IMR-90 (cell line): Measurements from ENCODE around the gene PRR29. TPM values are rescaled to one million over a fixed set of nuclear protein-coding genes. Genes with fewer than 3 reads are reported as not detected.
A peak's percentile ranks its signal among the peaks of the same experiment; 100 is the strongest.
"Not testable (repeated sequence)": the region's sequence is repeated elsewhere in the genome, so short reads cannot be mapped to it uniquely, and the experiment has no call there.

ENCODE experiments used
- ATAC-seq: fragments of 200-7000 bp; cut with Tn5 transposase; 2 replicates; pipeline ENCODE4 v1.9.1; 2020; ENCODE audit warnings: low read depth, mild to moderate bottlenecking, moderate library complexity
- BruUV-seq: library from RNA; stranded (reverse); fragments of 400-500 nt; replicated peaks from 2 replicates; lab custom pipeline; 2021; lab: Mats Ljungman, UMichigan
- CTCF ChIA-PET: fragments of 300-600 bp; formaldehyde crosslinking; extraction: SDS; loops from one replicate; lab custom pipeline; 2021; ENCODE audit warnings: antibody characterized with exemption; lab: Yijun Ruan, JAX
- POLR2A ChIA-PET: fragments of 300-600 bp; sonication (Branson Sonifier 250); formaldehyde crosslinking; loops from one replicate; lab custom pipeline; 2022; ENCODE audit warnings: antibody characterized with exemption; ENCODE audit not compliant: unreplicated experiment; lab: Charles Lee
- DNase-seq: peaks from one replicate; pipeline ENCODE4 v3.0.0; 2013
- H2AFZ ChIP-seq: replicated peaks from 2 replicates; pipeline ENCODE3; 2013; ENCODE audit warnings: low read length, mild to moderate bottlenecking; ENCODE audit not compliant: poor library complexity
- H2AK5ac ChIP-seq: 2 replicates; pipeline ENCODE4 v1.6.1; 2013; ENCODE audit warnings: low read depth, low read length, inconsistent platforms
- H2AK9ac ChIP-seq: replicated peaks from 2 replicates; pipeline ENCODE3; 2013; ENCODE audit warnings: mild to moderate bottlenecking, low read depth, low read length, moderate library complexity; ENCODE audit not compliant: poor library complexity
- H2BK120ac ChIP-seq: 2 replicates; pipeline ENCODE4 v1.6.1; 2013; ENCODE audit warnings: low read depth, low read length, inconsistent platforms
- H2BK15ac ChIP-seq: 3 replicates; pipeline ENCODE4 v1.6.1; 2013; ENCODE audit warnings: low read depth, low read length, inconsistent platforms
- H2BK20ac ChIP-seq: 2 replicates; pipeline ENCODE4 v1.6.1; 2013; ENCODE audit warnings: low read depth, mild to moderate bottlenecking, inconsistent platforms, low read length, moderate library complexity
- H2BK5ac ChIP-seq: 2 replicates; pipeline ENCODE4 v1.6.1; 2013; ENCODE audit warnings: mild to moderate bottlenecking, low read depth, low read length, inconsistent platforms; ENCODE audit not compliant: poor library complexity, severe bottlenecking
- H3K14ac ChIP-seq: replicated peaks from 2 replicates; pipeline ENCODE4 v1.6.1; 2013; ENCODE audit warnings: low read depth, low read length, inconsistent platforms
- H3K18ac ChIP-seq: 2 replicates; pipeline ENCODE4 v1.6.1; 2013; ENCODE audit warnings: low read depth, low read length, control low read depth
- H3K23ac ChIP-seq: 2 replicates; pipeline ENCODE4 v1.6.1; 2013; ENCODE audit warnings: low read depth, low read length, inconsistent platforms
- H3K27ac ChIP-seq: 2 replicates; pipeline ENCODE4 v1.5.1; 2013; ENCODE audit warnings: mild to moderate bottlenecking, control low read depth, low read length; ENCODE audit not compliant: insufficient read depth
- H3K27me3 ChIP-seq: 2 replicates; pipeline ENCODE4 v1.6.1; 2013; ENCODE audit warnings: low read length; ENCODE audit not compliant: control insufficient read depth, insufficient read depth
- H3K36me3 ChIP-seq: 2 replicates; pipeline ENCODE4 v1.6.1; 2013; ENCODE audit warnings: low read length, mixed read lengths; ENCODE audit not compliant: control insufficient read depth, insufficient read depth
- H3K4ac ChIP-seq: 2 replicates; pipeline ENCODE4 v1.6.1; 2013; ENCODE audit warnings: low read depth, low read length, inconsistent platforms
- H3K4me1 ChIP-seq: 2 replicates; pipeline ENCODE4 v1.6.1; 2013; ENCODE audit warnings: low read length, mixed read lengths; ENCODE audit not compliant: control insufficient read depth, insufficient read depth
- H3K4me2 ChIP-seq: 2 replicates; pipeline ENCODE4 v1.6.1; 2013; ENCODE audit warnings: low read depth, mild to moderate bottlenecking, control low read depth, low read length, moderate library complexity
- H3K4me3 ChIP-seq: 2 replicates; pipeline ENCODE4 v1.5.1; 2013; ENCODE audit warnings: low read depth, mild to moderate bottlenecking, control low read depth, low read length, moderate library complexity; ENCODE audit not compliant: insufficient read depth
- H3K56ac ChIP-seq: 2 replicates; pipeline ENCODE4 v1.6.1; 2013; ENCODE audit warnings: low read length, inconsistent platforms; ENCODE audit not compliant: insufficient read depth; ENCODE audit errors: extremely low read depth
- H3K79me1 ChIP-seq, 2 experiments: 2 replicates each; pipeline ENCODE4 v1.6.1; 2013; ENCODE audit warnings: low read length in 2 of 2, inconsistent platforms in 1 of 2, low read depth in 1 of 2
- H3K9ac ChIP-seq: 2 replicates; pipeline ENCODE4 v1.6.1; 2013; ENCODE audit warnings: low read depth, low read length, control low read depth
- H3K9me1 ChIP-seq: 2 replicates; pipeline ENCODE4 v1.6.1; 2013; ENCODE audit warnings: low read length, inconsistent platforms; ENCODE audit not compliant: insufficient read depth
- H3K9me3 ChIP-seq: 2 replicates; pipeline ENCODE4 v1.6.1; 2013; ENCODE audit warnings: low read length; ENCODE audit not compliant: control insufficient read depth, insufficient read depth
- H4K20me1 ChIP-seq: 2 replicates; pipeline ENCODE4 v1.6.1; 2013; ENCODE audit warnings: low read length, inconsistent platforms; ENCODE audit not compliant: insufficient read depth
- H4K5ac ChIP-seq: 2 replicates; pipeline ENCODE4 v1.6.1; 2013; ENCODE audit warnings: mild to moderate bottlenecking, low read depth, low read length, control low read depth
- H4K8ac ChIP-seq, 2 experiments: 2 replicates each; pipeline ENCODE4 v1.6.1; 2013; ENCODE audit warnings: low read depth in 2 of 2, low read length in 2 of 2, control low read depth in 1 of 2, inconsistent platforms in 1 of 2
- H4K91ac ChIP-seq: 2 replicates; pipeline ENCODE4 v1.6.1; 2013; ENCODE audit warnings: low read depth, low read length, inconsistent platforms; ENCODE audit not compliant: insufficient read depth
- CTCF ChIP-seq: conservative IDR thresholded peaks from 2 replicates; pipeline ENCODE4 v1.5.1; 2012; ENCODE audit warnings: mild to moderate bottlenecking, low read depth, low read length, improper control_type of control experiment
- USF2 ChIP-seq: fragments of 150-350 bp; IDR thresholded peaks from 2 replicates; pipeline ENCODE4 v1.6.1; 2017; ENCODE audit warnings: mild to moderate bottlenecking, antibody characterized with exemption, low read length, low read depth
- WGBS, 2 experiments: methylation state at CpG; one replicate each; pipeline versions ENCODE4 v1.1.5 to v1.1.7; 2013; ENCODE audit warnings: missing lambda C conversion rate in 2 of 2; ENCODE audit not compliant: insufficient read length in 1 of 2; ENCODE audit errors: extremely low coverage in 2 of 2; 5-methylcytosine and 5-hydroxymethylcytosine counted together
- dilution Hi-C: fragments of 300-500 bp; cut with HindIII; formaldehyde crosslinking; loops from one replicate; pipeline ENCODE4 v1.14.3; 2018; ENCODE audit warnings: low sequenced_read_pairs; ENCODE audit not compliant: unreplicated experiment
- in situ Hi-C: fragments of 300-500 bp; cut with MboI; formaldehyde crosslinking; loops from 3 replicates; pipeline ENCODE4 v1.14.3; 2019; ENCODE audit warnings: low sequenced_read_pairs, inconsistent platforms, mixed read lengths
- intact Hi-C: fragments of 100-400 bp; cut with micrococcal nuclease; formaldehyde crosslinking; loops from 2 replicates; pipeline ENCODE4 v1.10.0; 2022
- polyA plus RNA-seq, 3 experiments: library from polyadenylated mRNA; depleted of rRNA; stranded (reverse); fragments of >200 nt; gene quantifications; 2 replicates each; pipeline ENCODE4 v1.2.3, GENCODE V29; 2012; ENCODE audit warnings: low replicate concordance in 1 of 3
- total RNA-seq: library from RNA; depleted of rRNA; stranded (reverse); fragments of >200 nt; gene quantifications from 2 replicates; pipeline ENCODE4 v1.2.3, GENCODE V29; 2012

PRR29 gene
- total and polyA plus RNA-seq, 2 of the 4 experiments (the other 2 are of a cell fraction), result under 0.01 to 0.17 TPM

- in situ Hi-C loops (no loop called here), dilution Hi-C loops (no loop called here), intact Hi-C loops (no loop called here)
- Histone ChIP-seq H3K4me2 (no peak overlapping the region), H4K20me1 (no peaks in the 10 kb centered on the region), H3K18ac (no peak overlapping the region), H3K27ac (no peak overlapping the region), H3K9ac (no peak overlapping the region), H4K5ac (no peak overlapping the region), H3K9me1 (no peaks in the 10 kb centered on the region), H3K56ac (no peak overlapping the region), H3K23ac (no peak overlapping the region), H2AFZ (no peak overlapping the region), H3K4me3 (no peak overlapping the region), H4K91ac (no peak overlapping the region), H3K14ac (no peak overlapping the region), H3K4me1 (no peaks in the 10 kb centered on the region), H2AK9ac (no peak overlapping the region), H3K4ac (no peak overlapping the region), H2AK5ac (no peak overlapping the region), H2BK20ac (no peak overlapping the region), H2BK15ac (no peak overlapping the region), H2BK120ac (no peak overlapping the region), H4K8ac (no peak overlapping the region), H3K36me3 (no peaks in the 10 kb centered on the region), H3K79me1 (no peaks in the 10 kb centered on the region), H2BK5ac (no peak overlapping the region), H3K27me3 (peaks cover 8% of the 10 kb centered on the region), H3K9me3 (no peaks in the 10 kb centered on the region)
- no CpG with 5 or more reads among the region's 2 CpGs for WGBS, 2 experiments
- ATAC-seq, result no peak
- peak; percentile 15; the same call in 1 of the 2 replicates for TF ChIP-seq CTCF
- TF ChIP-seq USF2, result no peak
- no TSS peak for BruUV-seq
- ChIA-PET POLR2A (no interaction called here), CTCF (interaction anchor here (1.4 to 1.5 kb wide), 2 partner anchors 12 kb away, joined by 4 to 6 read pairs; no protein-coding TSS in a partner anchor)
- DNase-seq, result no peak
Observed at GRCh38 chr17:64017381-64017980, 19.3 kb downstream of the PRR29 start.

- H3K4me1 ChIP-seq, H2AFZ ChIP-seq, H3K9me1 ChIP-seq, POLR2A ChIA-PET, H3K79me1 ChIP-seq, H4K20me1 ChIP-seq, H4K91ac ChIP-seq, H3K27ac ChIP-seq, H3K14ac ChIP-seq, DNase-seq, H4K5ac ChIP-seq, H3K4ac ChIP-seq, H3K23ac ChIP-seq, H2BK20ac ChIP-seq, in situ Hi-C loops, BruUV-seq, H3K56ac ChIP-seq, H4K8ac ChIP-seq, H2BK15ac ChIP-seq, H3K18ac ChIP-seq, H3K9me3 ChIP-seq, H3K9ac ChIP-seq, ATAC-seq, H2BK120ac ChIP-seq, dilution Hi-C loops, H3K4me3 ChIP-seq, H2AK5ac ChIP-seq, intact Hi-C loops, H2AK9ac ChIP-seq, H2BK5ac ChIP-seq, H3K4me2 ChIP-seq, H3K36me3 ChIP-seq: not testable (repeated sequence)
- 90% methylated on average over 5 of the region's 9 CpGs; no CpG with 5 or more reads in 1 of the 2 experiments for WGBS, 2 experiments
- CTCF ChIA-PET, result interaction anchor here (1.4 to 1.8 kb wide), 2 partner anchors 9 to 100 kb away, joined by 6 read pairs; no protein-coding TSS in a partner anchor
- peaks cover 10% of the 10 kb centered on the region for H3K27me3 ChIP-seq
Observed at GRCh38 chr17:64019551-64019961, 21.4 kb downstream of the PRR29 start.
